Suprapubic skin (tissue), 4 donors: ENCODE measurements around the gene RBL1.
"Not testable (repeated sequence)": the region's sequence is repeated elsewhere in the genome, so short reads cannot be mapped to it uniquely, and the experiment has no call there.

ENCODE experiments used
- EP300 ChIP-seq: sonication (generic); formaldehyde crosslinking; IDR thresholded peaks from one replicate; pipeline ENCODE4 v1.6.1; 2017; ENCODE audit warnings: antibody characterized with exemption
- POLR2AphosphoS5 ChIP-seq, 3 donors: sonication (generic); formaldehyde crosslinking; IDR thresholded peaks; one replicate each; pipeline ENCODE4 v1.6.1; 2017; ENCODE audit warnings: antibody characterized with exemption in 3 of 3

GRCh38 chr20:37039366-37039765 is 56.4 kb downstream of the RBL1 start:
- not testable (repeated sequence) for TF ChIP-seq POLR2AphosphoS5 (IDR thresholded peaks at IDR 0.05); EP300
